ENCODE data around the gene TBX21.

TBX21 gene

DNA sequence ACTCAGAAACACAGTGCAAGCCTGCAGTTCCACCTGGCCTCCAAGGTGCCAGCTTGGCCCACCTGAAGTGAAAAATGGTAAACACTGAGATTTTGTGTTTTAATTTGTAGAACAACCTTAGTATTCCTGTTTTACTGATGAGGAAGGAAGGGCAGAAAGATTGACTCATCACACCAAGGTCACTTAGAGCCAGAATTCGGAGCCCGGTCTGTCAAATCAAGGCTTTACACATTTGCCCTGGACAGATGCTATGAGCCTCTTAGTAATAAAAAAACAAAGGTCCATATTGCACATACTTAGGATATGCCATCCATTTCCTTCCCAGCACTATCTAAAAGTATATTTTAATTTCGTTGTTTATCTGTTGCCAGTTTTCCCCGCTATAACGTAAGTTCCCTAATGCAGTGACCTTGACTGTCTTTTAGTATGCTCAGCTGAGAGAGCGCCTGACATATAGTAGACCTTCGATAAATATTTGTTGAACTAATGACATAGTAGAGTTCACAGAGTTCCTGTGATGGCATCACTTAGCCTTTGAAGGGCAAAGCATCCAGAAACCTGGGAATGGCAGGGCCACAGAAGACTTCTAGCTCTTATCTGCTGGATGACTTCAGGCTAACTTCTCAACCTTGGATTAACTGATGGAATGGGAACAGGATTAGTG lies 46.2 kb upstream of the TBX21 start:
- Histone ChIP-seq H2BK120ac (ENCODE audit: low read depth, low read length) (no peak overlapping the region), H3K4me1 (ENCODE audit: control insufficient read depth, low read depth, low read length) (no peaks in the 10 kb centered on the region), H4K8ac (ENCODE audit: low read depth, low read length) (no peak overlapping the region), H3K4me2 (ENCODE audit: low read length) (no peak overlapping the region), H3K18ac (ENCODE audit: low read length) (no peak overlapping the region), H3K4ac (ENCODE audit: low read depth, low read length) (no peak overlapping the region), H3K79me1 (ENCODE audit: low read length) (peaks cover 2% of the 10 kb centered on the region), H3K9ac (ENCODE audit: low read length) (no peak overlapping the region), H3K79me2 (ENCODE audit: control insufficient read depth, insufficient read depth, low read length) (no peaks in the 10 kb centered on the region), H3K27ac (ENCODE audit: low read depth, low read length) (no peak overlapping the region), H2BK15ac (replicated peaks; ENCODE audit: low read depth) (no peak overlapping the region), H3K56ac (ENCODE audit: low read length) (no peak overlapping the region), H2BK5ac (ENCODE audit: low read length) (no peak overlapping the region), H2AK5ac (ENCODE audit: low read length) (no peak overlapping the region), H3K36me3 (ENCODE audit: control insufficient read depth, insufficient read depth, low read length) (peaks cover 7% of the 10 kb centered on the region), H4K5ac (ENCODE audit: low read length) (no peak overlapping the region), H3K27me3 (ENCODE audit: insufficient read depth, low read length, poor library complexity) (no peaks in the 10 kb centered on the region), H3K23ac (ENCODE audit: low read length) (no peak overlapping the region), H3K4me3 (ENCODE audit: low read length) (no peak overlapping the region)
- WGBS (ENCODE audit: extremely low coverage, insufficient coverage, low lambda C conversion rate): no CpG with 5 or more reads among the region's 7 CpGs
- no peak for DNase-seq

- Histone ChIP-seq H3K27me3 (ENCODE audit: insufficient read depth, low read length, poor library complexity) (no peaks in the 10 kb centered on the region), H2BK15ac (replicated peaks; ENCODE audit: low read depth) (no peak overlapping the region), H3K4me2 (ENCODE audit: low read length) (no peak overlapping the region), H2BK5ac (ENCODE audit: low read length) (no peak overlapping the region), H3K4ac (ENCODE audit: low read depth, low read length) (no peak overlapping the region), H4K8ac (ENCODE audit: low read depth, low read length) (no peak overlapping the region), H3K36me3 (ENCODE audit: control insufficient read depth, insufficient read depth, low read length) (peaks cover 4% of the 10 kb centered on the region), H2AK5ac (ENCODE audit: low read length) (no peak overlapping the region), H3K79me1 (ENCODE audit: low read length) (peaks cover 2% of the 10 kb centered on the region), H3K79me2 (ENCODE audit: control insufficient read depth, insufficient read depth, low read length) (no peaks in the 10 kb centered on the region), H2BK120ac (ENCODE audit: low read depth, low read length) (no peak overlapping the region), H4K5ac (ENCODE audit: low read length) (no peak overlapping the region), H3K4me3 (ENCODE audit: low read length) (no peak overlapping the region), H3K56ac (ENCODE audit: low read length) (no peak overlapping the region), H3K27ac (ENCODE audit: low read depth, low read length) (peak overlapping the region; percentile 3), H3K4me1 (ENCODE audit: control insufficient read depth, low read depth, low read length) (peaks cover 2% of the 10 kb centered on the region), H3K23ac (ENCODE audit: low read length) (no peak overlapping the region), H3K18ac (ENCODE audit: low read length) (no peak overlapping the region), H3K9ac (ENCODE audit: low read length) (no peak overlapping the region)
- no peak for DNase-seq
These were observed 45.7 kb upstream of the TBX21 start for GRCh38 chr17:47687328-47687690.

GRCh38 chr17:47687748-47688147 lies 45.3 kb upstream of the TBX21 start:
- no peak overlapping the region for H2AK5ac ChIP-seq (ENCODE audit: low read length)

DNA sequence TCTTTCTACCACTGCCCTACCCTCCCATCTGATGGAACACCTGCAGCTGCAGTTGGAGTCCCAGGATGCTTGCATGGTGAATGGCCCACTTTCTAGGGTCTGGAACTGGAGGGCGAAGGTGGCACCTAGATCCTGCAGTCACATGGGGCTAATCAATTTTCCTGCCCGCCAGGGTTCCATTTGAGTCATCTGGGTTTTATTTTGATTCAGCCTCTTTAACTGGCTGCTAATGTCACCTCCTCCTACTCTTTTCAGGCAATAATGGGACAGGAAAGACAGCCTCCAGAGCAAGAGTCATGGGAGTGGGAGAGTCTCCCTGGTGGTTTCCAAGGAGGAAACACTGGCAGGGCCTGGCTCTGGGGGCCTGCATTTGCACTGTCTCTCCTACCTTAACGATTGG lies 42.9 kb upstream of the TBX21 start:
- Histone ChIP-seq H2BK120ac (ENCODE audit: low read depth, low read length) (no peak overlapping the region), H3K9ac (ENCODE audit: low read length) (no peak overlapping the region), H3K27me3 (ENCODE audit: insufficient read depth, low read length, poor library complexity) (no peaks in the 10 kb centered on the region), H3K27ac (ENCODE audit: low read depth, low read length) (no peak overlapping the region), H3K4me2 (ENCODE audit: low read length) (no peak overlapping the region), H4K8ac (ENCODE audit: low read depth, low read length) (no peak overlapping the region), H4K5ac (ENCODE audit: low read length) (no peak overlapping the region), H3K79me2 (ENCODE audit: control insufficient read depth, insufficient read depth, low read length) (no peaks in the 10 kb centered on the region), H2BK5ac (ENCODE audit: low read length) (no peak overlapping the region), H2BK15ac (replicated peaks; ENCODE audit: low read depth) (no peak overlapping the region), H3K56ac (ENCODE audit: low read length) (no peak overlapping the region), H3K36me3 (ENCODE audit: control insufficient read depth, insufficient read depth, low read length) (no peaks in the 10 kb centered on the region), H3K79me1 (ENCODE audit: low read length) (no peaks in the 10 kb centered on the region), H3K4me1 (ENCODE audit: control insufficient read depth, low read depth, low read length) (peaks cover 7% of the 10 kb centered on the region), H3K18ac (ENCODE audit: low read length) (no peak overlapping the region), H3K23ac (ENCODE audit: low read length) (no peak overlapping the region), H2AK5ac (ENCODE audit: low read length) (no peak overlapping the region), H3K4ac (ENCODE audit: low read depth, low read length) (no peak overlapping the region), H3K4me3 (ENCODE audit: low read length) (no peak overlapping the region)
- DNase-seq: no peak
- WGBS (ENCODE audit: extremely low coverage, insufficient coverage, low lambda C conversion rate): no CpG with 5 or more reads among the region's 3 CpGs

More at GRCh38 chr17:47687748-47688147, 45.3 kb upstream of the TBX21 start:
- Histone ChIP-seq H2BK5ac (ENCODE audit: low read length) (no peak overlapping the region), H3K36me3 (ENCODE audit: control insufficient read depth, insufficient read depth, low read length) (peaks cover 4% of the 10 kb centered on the region), H3K4me3 (ENCODE audit: low read length) (no peak overlapping the region), H3K27me3 (ENCODE audit: insufficient read depth, low read length, poor library complexity) (no peaks in the 10 kb centered on the region), H3K4me1 (ENCODE audit: control insufficient read depth, low read depth, low read length) (peaks cover 3% of the 10 kb centered on the region), H3K23ac (ENCODE audit: low read length) (no peak overlapping the region), H4K5ac (ENCODE audit: low read length) (no peak overlapping the region), H2BK15ac (replicated peaks; ENCODE audit: low read depth) (no peak overlapping the region), H3K9ac (ENCODE audit: low read length) (no peak overlapping the region), H3K18ac (ENCODE audit: low read length) (no peak overlapping the region), H4K8ac (ENCODE audit: low read depth, low read length) (no peak overlapping the region), H3K27ac (ENCODE audit: low read depth, low read length) (peak overlapping the region; percentile 3), H3K4ac (ENCODE audit: low read depth, low read length) (no peak overlapping the region), H3K4me2 (ENCODE audit: low read length) (no peak overlapping the region), H2BK120ac (ENCODE audit: low read depth, low read length) (no peak overlapping the region), H3K56ac (ENCODE audit: low read length) (no peak overlapping the region), H3K79me2 (ENCODE audit: control insufficient read depth, insufficient read depth, low read length) (no peaks in the 10 kb centered on the region), H3K79me1 (ENCODE audit: low read length) (peaks cover 2% of the 10 kb centered on the region)
- DNase-seq: peak; percentile 83
- no CpG with 5 or more reads among the region's 1 CpG for WGBS (ENCODE audit: extremely low coverage, insufficient coverage, low lambda C conversion rate)

DNA sequence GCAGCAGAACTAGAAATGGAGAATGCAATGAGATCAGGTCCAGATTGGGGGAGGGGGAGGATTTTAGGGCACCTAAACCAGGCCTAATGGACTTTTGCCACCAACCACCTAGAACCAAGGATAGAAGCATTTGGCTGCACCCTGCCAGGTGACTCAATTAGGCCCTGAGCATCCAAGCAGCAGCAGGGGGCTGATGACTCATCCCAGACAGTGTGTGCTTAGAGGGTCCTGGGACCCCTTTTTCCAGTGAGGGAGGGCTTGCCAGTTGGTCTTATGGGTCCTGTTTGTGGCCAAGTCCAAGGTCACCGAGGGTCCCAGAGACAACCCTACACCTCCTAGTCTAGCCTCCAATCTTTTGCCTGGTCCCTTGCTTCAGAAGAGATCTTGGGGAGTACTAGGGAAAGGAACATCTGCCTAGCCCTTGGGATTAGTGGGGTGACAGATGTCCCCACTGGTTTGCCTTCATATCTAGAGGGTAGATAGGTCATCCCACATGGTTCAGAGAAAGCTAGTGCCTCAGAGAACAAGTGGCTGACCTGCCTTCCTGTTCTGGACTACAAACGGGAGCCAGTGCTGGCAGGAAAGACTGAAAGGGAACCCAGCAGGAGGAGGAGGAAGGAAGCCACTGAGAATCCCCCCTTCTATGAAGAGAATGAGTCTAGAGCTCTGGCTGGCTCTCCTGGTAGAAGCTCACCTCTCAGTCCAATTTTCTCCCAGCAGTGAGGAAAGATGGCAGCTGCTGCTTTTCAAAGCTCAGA lies 40.7 kb upstream of the TBX21 start:
- no peak overlapping the region for H4K5ac ChIP-seq (ENCODE audit: low read length)
- no peaks in the 10 kb centered on the region for H3K36me3 ChIP-seq (ENCODE audit: control insufficient read depth, insufficient read depth, low read length)
- H3K4ac ChIP-seq (ENCODE audit: low read depth, low read length): no peak overlapping the region
- peak overlapping the region; percentile 80 for H3K56ac ChIP-seq (ENCODE audit: low read length)
- no peak for DNase-seq
- H3K27ac ChIP-seq (ENCODE audit: low read depth, low read length): no peak overlapping the region
- no peaks in the 10 kb centered on the region for H3K79me1 ChIP-seq (ENCODE audit: low read length)
- H3K27me3 ChIP-seq (ENCODE audit: insufficient read depth, low read length, poor library complexity): no peaks in the 10 kb centered on the region
- no peak overlapping the region for H2BK5ac ChIP-seq (ENCODE audit: low read length)
- H3K79me2 ChIP-seq (ENCODE audit: control insufficient read depth, insufficient read depth, low read length): no peaks in the 10 kb centered on the region
- H3K4me2 ChIP-seq (ENCODE audit: low read length): no peak overlapping the region
- H2BK15ac ChIP-seq (replicated peaks; ENCODE audit: low read depth): no peak overlapping the region
- H2AK5ac ChIP-seq (ENCODE audit: low read length): no peak overlapping the region
- no peak overlapping the region for H3K4me3 ChIP-seq (ENCODE audit: low read length)
- H3K9ac ChIP-seq (ENCODE audit: low read length): no peak overlapping the region
- H3K18ac ChIP-seq (ENCODE audit: low read length): no peak overlapping the region
- H4K8ac ChIP-seq (ENCODE audit: low read depth, low read length): no peak overlapping the region
- H2BK120ac ChIP-seq (ENCODE audit: low read depth, low read length): peak overlapping the region; percentile 14
- no peak overlapping the region for H3K23ac ChIP-seq (ENCODE audit: low read length)
- peaks cover 9% of the 10 kb centered on the region for H3K4me1 ChIP-seq (ENCODE audit: control insufficient read depth, low read depth, low read length)
- WGBS (ENCODE audit: extremely low coverage, insufficient coverage, low lambda C conversion rate): no CpG with 5 or more reads among the region's 2 CpGs

Data from mesendoderm (in vitro differentiated cells).